AG10803 (cell line): ENCODE data around the gene DPH6.
A peak's percentile ranks its signal among the peaks of the same experiment; 100 is the strongest.

Source experiments
- DNase-seq: peaks from one replicate; pipeline ENCODE4 v3.0.0; 2010; ENCODE audit warnings: low read depth
- H3K4me3 ChIP-seq: 2 replicates; pipeline ENCODE4 v1.5.1; 2011; ENCODE audit warnings: mild to moderate bottlenecking, low read length, control low read depth
- TF ChIP-seq, protein P1 (sequence below): conservative IDR thresholded peaks from 2 replicates; pipeline ENCODE4 v1.5.1; 2011; ENCODE audit warnings: mild to moderate bottlenecking, low read length, control low read depth, inconsistent platforms

The DPH6 gene

DNA sequence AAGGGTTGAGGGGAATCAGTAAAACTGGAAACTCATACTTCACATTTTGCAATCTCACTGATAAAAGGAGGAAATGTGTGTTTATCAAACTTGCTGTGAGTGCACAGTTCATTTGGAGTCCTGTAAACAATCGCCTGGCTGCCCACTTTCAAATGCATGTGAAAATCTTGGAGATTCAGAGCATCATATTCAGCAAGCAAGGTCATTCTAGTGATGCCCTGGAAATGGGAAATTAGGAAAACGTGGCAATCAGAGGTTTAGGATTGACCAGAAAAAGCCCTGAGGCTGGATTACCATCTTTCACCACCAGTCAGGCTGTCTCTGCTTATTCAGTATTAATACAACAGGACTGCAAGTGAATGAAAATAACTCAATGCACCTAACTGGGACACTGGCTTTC, 23.9 kb downstream of the DPH6 start:
- TF ChIP-seq, protein P1, sequence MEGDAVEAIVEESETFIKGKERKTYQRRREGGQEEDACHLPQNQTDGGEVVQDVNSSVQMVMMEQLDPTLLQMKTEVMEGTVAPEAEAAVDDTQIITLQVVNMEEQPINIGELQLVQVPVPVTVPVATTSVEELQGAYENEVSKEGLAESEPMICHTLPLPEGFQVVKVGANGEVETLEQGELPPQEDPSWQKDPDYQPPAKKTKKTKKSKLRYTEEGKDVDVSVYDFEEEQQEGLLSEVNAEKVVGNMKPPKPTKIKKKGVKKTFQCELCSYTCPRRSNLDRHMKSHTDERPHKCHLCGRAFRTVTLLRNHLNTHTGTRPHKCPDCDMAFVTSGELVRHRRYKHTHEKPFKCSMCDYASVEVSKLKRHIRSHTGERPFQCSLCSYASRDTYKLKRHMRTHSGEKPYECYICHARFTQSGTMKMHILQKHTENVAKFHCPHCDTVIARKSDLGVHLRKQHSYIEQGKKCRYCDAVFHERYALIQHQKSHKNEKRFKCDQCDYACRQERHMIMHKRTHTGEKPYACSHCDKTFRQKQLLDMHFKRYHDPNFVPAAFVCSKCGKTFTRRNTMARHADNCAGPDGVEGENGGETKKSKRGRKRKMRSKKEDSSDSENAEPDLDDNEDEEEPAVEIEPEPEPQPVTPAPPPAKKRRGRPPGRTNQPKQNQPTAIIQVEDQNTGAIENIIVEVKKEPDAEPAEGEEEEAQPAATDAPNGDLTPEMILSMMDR = no peak; the same call in 1 of the 2 replicates
- DNase-seq = no peak
- no peak overlapping the region for H3K4me3 ChIP-seq

DNA sequence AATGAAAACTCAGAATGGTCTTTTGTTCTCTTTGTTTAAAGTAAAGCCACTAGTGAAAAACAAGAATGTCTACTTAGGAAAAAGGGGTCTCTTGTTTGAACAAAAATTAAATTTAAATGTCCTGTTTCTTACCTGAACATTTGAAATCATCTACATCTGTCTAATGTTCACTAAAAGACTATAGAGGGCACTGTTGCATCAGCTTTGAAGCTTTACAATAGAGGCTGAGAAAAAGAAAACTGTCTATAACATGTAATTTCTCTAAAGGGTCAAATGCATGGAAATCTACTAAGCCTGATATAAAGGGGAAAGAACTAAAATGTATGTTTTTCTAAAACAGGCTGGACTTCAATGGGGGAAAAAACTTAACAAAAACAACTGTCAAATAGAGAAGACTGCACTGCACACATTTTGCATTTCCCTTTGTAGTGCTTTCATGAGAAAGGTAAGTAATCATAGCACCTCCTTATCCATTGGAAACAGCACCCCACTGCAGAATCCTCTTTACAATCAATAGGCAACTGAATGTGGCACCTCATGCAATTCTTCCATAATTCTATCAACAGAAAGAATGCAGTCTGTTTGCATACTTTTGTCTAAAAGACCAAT, 26.3 kb downstream of the DPH6 start:
- TF ChIP-seq, protein P1 = peak; percentile 73
- DNase-seq = peak; percentile 51
- H3K4me3 ChIP-seq = no peak overlapping the region

DNA sequence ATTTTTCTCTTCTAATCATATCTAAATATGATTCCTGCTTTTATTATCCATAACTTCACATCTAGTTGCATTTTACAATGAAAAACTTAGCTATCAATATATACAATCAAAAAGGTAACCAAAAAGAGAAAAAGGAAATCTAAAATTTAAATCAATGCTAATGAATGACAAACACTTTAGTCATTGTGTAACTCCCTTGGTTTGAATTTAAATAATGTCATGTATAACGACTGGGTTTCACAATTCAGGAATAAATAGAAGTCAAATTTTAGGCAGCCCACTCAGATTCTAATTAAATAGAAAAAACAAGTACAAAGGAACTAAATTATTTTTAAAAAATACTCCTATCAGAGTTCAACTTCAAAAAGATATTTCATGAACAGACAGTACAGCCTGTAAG, 26.9 kb downstream of the DPH6 start:
- H3K4me3 ChIP-seq = no peak overlapping the region
- DNase-seq = no peak
- TF ChIP-seq, protein P1 = no peak

DNA sequence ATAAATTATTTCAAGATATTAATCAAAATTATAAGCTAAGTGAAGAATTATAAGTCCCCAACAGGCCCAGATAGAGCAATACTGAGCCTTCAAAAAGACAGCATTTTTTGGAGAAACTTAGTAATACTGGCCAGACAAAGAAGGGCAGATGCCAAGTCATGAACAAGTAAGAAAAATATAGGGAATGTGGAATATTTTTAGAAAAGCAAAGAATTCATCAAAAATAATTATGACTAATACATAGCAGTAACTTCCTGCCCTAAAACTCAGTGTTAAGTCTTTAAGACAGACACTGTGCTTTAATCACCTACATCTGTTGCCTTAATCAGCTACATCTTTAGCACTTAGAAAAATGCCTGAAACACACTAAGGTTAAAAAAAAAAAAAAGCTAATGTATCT, 31.2 kb downstream of the DPH6 start:
- TF ChIP-seq, protein P1 = no peak
- peak; percentile 75 for DNase-seq
- H3K4me3 ChIP-seq = no peak overlapping the region

DNA sequence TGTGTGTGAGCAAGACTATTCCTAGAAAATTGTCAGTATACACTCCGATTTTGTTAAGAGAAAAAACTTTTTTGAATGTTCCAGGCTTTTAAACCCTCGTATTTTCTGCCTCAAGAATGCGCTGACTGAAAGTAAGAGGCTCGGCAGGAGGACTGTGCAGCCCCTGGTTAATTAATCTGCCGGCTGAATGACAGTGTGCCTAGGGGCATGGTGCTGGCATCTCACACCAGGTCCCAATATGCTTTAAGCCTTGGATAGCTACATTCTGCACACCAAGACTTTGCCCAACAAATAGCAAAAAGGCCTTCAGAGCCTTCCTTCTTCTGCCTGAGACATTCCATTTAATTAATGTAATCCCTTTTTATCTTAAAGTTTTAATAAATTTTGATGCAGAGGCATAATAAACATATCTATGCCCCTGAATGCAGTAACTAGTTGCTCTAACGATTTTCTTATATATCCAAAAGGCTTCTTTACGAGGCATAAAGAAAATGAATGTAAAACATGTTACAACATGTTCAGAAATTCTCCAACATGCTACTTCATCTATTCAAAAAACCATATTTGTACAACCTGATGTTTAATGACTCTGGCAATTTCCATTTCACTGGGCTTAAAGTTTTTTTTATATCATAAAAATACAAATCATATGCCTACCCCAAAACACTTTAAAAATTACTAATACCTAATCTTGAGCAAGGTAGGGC, 37.9 kb downstream of the DPH6 start:
- H3K4me3 ChIP-seq = no peak overlapping the region
- TF ChIP-seq, protein P1 = no peak
- no peak for DNase-seq

DNA sequence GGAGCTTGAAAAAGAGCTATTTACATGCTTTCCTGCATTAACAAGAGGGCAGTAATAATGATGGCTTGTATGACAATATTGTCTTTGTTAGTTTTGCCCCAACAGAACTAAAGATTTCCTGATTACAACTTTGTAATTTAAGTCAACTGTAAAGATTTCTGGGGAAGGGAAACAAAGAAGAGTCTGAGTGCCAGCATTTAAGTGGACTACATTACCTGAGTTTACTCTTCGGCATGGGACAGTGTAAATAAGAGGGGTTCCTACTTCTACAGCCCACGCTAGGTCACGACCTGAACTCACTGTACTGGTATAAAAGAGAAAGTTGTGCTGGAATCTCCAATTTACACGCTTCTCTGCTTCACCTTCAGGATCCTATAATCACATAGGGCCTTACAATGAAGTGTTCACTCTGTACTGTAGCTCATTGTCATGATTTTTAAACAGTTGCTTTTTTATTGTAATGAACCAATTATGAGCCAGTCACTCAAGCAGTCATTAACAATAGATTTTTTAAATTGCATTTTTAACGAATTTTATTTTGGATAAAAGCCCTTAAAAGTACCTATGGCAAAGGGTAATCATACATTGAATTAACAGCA, 39.6 kb downstream of the DPH6 start:
- TF ChIP-seq, protein P1 = no peak
- no peak overlapping the region for H3K4me3 ChIP-seq
- DNase-seq = no peak

DNA sequence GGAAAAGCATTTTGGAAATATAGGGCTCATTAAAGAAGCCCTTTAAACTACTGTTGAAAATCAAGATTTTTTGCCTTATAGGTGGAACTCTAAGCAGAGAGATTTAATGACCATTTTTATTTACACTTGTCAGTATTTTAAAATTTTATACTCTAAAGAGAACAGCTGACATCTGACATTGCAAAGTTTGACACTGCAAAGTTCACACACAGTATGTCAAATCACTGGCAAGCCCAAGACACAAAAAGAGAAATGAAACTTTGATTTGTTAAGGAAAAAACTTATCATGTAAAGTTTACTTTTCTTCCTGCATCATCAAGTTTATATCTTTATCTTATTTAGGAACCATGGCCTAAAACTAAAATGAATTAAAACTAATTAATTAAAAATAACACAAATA, 40.2 kb downstream of the DPH6 start:
- DNase-seq = no peak
- no peak overlapping the region for H3K4me3 ChIP-seq
- TF ChIP-seq, protein P1 = no peak
